IPS DF 6.9 (cell line): ENCODE measurements around the gene TNIK.

Experiments
- DNase-seq: peaks from one replicate; pipeline ENCODE4 v3.0.0-alpha.2; 2013; ENCODE audit warnings: low read depth, low spot score
- H3K27ac ChIP-seq: one replicate; pipeline ENCODE4 v1.5.1; 2013; ENCODE audit warnings: low read length, control low read depth
- H3K27me3 ChIP-seq: 2 replicates; pipeline ENCODE4 v1.6.1; 2013; ENCODE audit warnings: mild to moderate bottlenecking, low read length; ENCODE audit not compliant: control insufficient read depth, insufficient read depth
- H3K36me3 ChIP-seq: 2 replicates; pipeline ENCODE4 v1.6.1; 2013; ENCODE audit warnings: low read length; ENCODE audit not compliant: control insufficient read depth, insufficient read depth
- H3K4me1 ChIP-seq: 2 replicates; pipeline ENCODE4 v1.6.1; 2013; ENCODE audit warnings: low read length; ENCODE audit not compliant: control insufficient read depth, insufficient read depth
- H3K4me3 ChIP-seq: 2 replicates; pipeline ENCODE4 v1.5.1; 2013; ENCODE audit warnings: mild to moderate bottlenecking, low read length
- H3K9me3 ChIP-seq: 2 replicates; pipeline ENCODE4 v1.6.1; 2013; ENCODE audit warnings: low read length, inconsistent platforms; ENCODE audit not compliant: control insufficient read depth, insufficient read depth
- WGBS: extraction: QIAGEN DNeasy Blood & Tissue Kit; methylation state at CpG from one replicate; pipeline ENCODE4 v1.1.7; 2013; ENCODE audit warnings: mixed read lengths, missing lambda C conversion rate; ENCODE audit not compliant: insufficient read length, insufficient coverage; 5-methylcytosine and 5-hydroxymethylcytosine counted together

Gene TNIK

DNA sequence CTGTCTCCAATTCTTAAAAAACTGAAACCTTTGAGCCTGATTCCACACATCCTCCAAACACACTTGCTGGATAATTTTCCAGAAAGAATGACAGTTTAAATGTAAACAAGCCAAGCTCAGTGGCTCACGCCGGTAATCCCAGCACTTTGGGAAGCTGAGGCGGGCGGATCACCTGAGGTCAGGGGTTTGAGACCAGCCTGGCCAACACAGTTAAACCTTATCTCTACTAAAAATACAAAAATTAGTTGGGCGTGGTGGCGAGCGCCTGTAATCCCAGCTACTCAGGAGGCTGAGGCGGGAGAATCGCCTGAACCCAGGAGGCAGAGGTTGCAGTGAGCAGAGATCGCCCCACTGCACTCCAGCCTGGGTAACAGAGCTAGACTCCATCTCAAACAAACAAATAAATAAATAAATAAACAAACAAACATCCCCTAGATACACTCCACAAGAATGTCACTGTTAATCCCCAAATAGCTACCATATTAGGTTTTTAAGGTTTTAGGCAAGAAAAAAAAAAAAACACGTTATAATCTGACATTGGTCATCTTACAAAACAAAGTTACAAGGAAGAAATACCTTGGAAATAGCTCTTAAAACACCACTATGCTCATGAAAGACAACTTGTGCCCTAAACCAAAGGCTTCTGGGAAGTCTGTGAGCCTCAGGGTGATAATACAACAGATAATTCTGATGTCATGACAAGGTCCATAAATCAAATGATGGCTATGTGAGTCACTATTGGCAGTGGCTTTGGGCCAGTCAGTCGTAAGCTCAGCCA, 13.2 kb downstream of the TNIK start:
- Histone ChIP-seq H3K27ac (no peak overlapping the region), H3K4me1 (no peaks in the 10 kb centered on the region; the same call in 1 of the 2 replicates), H3K4me3 (no peak overlapping the region), H3K9me3 (no peaks in the 10 kb centered on the region), H3K27me3 (no peaks in the 10 kb centered on the region), H3K36me3 (no peaks in the 10 kb centered on the region)
- WGBS, result no CpG with 5 or more reads among the region's 12 CpGs
- DNase-seq, result no peak

DNA sequence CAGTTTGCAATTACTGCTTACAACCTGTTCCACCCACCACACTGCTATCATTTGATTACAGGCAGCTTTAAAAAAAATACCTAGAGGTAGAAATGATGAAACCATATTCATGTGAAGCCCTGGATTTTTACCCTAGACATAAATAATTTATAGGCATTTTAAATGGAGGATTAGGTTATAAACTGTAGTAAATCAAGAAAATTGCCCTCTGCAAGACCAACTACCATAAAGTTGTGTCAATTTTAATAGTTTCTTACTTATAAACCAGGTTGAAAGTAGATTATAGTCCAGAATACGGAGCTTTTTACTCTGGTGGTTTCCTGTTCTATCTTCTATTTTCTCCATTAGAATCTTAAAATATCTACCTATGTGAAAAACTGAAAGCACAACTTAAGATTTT, 13.9 kb downstream of the TNIK start:
- Histone ChIP-seq H3K9me3 (no peaks in the 10 kb centered on the region), H3K27ac (no peak overlapping the region), H3K27me3 (no peaks in the 10 kb centered on the region), H3K4me1 (no peaks in the 10 kb centered on the region; the same call in 1 of the 2 replicates), H3K4me3 (no peak overlapping the region), H3K36me3 (no peaks in the 10 kb centered on the region)
- DNase-seq, result no peak
- WGBS, result no CpG with 5 or more reads among the region's 1 CpG

DNA sequence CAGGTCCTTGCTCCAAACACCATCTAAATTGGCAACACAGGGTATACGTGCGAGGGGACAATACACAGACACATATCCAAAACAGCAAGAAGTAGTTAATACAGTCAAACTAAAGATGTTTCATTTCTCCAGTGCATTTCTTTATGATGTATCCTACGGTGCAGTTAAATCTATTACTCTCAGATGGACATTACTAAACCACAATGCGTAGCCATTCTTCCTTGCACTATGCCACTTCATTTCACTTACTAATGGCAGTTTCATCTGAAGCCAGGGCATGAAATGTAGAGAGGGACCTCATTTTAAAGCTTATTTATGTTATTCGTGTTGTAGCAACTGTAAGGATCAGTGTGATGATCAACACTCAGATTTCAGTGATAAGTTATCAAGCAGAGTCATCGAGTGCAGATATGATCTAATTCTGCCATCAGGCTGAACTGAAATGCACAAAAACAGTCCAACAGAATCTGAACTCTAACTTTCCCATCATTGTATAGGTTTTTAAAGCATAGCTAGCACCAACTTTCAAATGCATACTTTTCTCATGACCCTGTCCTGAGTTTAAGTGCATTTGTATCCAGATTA, 14.5 kb downstream of the TNIK start:
- no peaks in the 10 kb centered on the region for H3K9me3 ChIP-seq
- H3K4me3 ChIP-seq, result no peak overlapping the region
- H3K36me3 ChIP-seq, result no peaks in the 10 kb centered on the region
- WGBS, result no CpG with 5 or more reads among the region's 6 CpGs
- H3K4me1 ChIP-seq, result no peaks in the 10 kb centered on the region; the same call in 1 of the 2 replicates
- no peak overlapping the region for H3K27ac ChIP-seq
- no peak for DNase-seq
- no peaks in the 10 kb centered on the region for H3K27me3 ChIP-seq

DNA sequence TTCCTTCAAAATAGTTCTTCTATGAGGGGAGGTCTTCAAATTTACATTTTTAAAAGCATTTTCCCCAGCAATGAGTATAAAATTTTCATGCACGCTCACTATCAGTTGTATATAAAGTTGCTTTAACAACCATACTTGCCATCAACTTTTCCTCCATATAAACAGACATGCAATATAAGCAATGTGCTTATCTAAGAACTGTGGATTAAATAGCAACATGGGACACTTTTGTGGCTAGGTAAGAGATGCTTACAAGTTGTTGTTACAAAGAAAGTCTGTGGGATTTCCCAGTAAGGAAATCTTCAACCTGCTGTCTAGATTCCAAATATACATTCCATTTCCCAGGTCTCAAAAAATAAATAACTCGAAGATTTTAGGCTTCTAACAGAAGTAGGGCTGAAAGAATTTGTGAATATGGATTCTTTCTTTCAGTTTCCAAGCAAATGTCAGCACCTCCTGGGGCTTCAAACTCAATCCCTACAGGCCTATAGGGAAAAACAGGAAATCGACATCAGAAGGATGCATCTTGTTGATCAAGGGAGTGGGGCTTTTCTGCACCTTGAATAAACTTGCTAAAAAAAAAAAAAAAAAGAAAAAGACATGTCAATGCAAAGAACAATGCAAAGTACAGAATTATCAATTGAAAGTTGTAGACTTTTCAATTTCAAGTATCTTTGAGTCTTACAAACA, 16.1 kb downstream of the TNIK start:
- H3K4me3 ChIP-seq, result no peak overlapping the region

DNA sequence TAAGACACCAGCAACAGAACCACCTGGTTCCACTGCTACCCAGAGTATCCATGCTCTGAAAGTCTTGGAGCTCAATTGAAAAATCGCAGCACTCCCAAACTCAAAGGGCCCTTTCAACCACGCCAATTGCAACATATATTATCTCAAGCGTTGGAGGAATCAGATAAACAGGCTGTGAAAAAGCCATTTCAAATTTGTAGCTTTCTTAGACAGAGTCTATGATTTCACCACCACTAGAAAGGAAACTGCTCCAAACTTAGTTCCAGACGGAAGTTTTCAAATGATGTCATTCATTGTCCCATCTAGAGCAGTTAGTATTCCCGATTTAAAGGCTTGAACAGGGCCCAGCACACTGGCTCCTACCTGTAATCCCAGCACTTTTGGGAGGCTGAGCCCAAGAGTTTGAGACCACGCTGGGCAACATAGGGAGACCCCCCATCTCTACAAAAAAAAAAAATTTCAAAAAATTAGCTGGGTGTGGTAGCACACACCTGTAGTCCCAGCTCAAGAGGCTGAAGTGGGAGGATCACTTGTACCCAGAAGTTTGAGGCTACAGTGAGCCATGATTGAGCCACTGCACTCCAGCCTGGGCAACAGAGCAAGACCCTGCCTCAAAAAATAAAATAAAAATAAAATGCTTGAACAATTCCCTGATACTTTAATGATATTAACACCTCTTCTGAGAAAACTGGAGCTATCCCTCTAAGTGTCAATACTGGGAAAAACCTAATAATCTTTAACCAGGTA, 16.8 kb downstream of the TNIK start:
- no peak for DNase-seq
- H3K27me3 ChIP-seq, result no peaks in the 10 kb centered on the region
- WGBS, result no CpG with 5 or more reads among the region's 6 CpGs
- no peaks in the 10 kb centered on the region for H3K9me3 ChIP-seq
- H3K4me3 ChIP-seq, result no peak overlapping the region
- no peaks in the 10 kb centered on the region; the same call in 1 of the 2 replicates for H3K4me1 ChIP-seq
- no peak overlapping the region for H3K27ac ChIP-seq
- H3K36me3 ChIP-seq, result no peaks in the 10 kb centered on the region

More for the DNA sequence above, 16.1 kb downstream of the TNIK start:
- Histone ChIP-seq H3K27ac (no peak overlapping the region), H3K27me3 (no peaks in the 10 kb centered on the region), H3K36me3 (no peaks in the 10 kb centered on the region), H3K4me1 (no peaks in the 10 kb centered on the region; the same call in 1 of the 2 replicates), H3K9me3 (no peaks in the 10 kb centered on the region)
- no peak for DNase-seq
- WGBS, result no CpG with 5 or more reads among the region's 3 CpGs

DNA sequence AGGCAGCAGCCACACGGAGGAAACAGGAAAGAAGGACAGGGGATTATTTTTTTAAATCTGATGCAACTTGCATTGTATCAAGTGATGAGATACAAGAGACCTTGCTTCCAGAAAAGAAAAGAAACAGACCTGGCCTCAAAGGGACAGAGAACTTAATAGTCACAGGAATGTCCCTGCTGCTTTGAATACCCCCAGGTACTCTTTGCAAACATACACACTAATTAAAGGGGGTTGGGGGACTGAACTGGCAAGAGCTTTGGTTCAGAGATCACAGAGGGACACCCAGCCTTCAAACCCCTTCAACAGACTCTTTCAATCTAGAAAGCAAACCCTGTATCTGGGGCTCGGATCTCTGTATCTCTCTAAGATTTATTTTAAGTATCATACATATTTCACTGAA, 18.0 kb downstream of the TNIK start:
- no peaks in the 10 kb centered on the region; the same call in 1 of the 2 replicates for H3K4me1 ChIP-seq
- no peak overlapping the region for H3K27ac ChIP-seq
- no peak overlapping the region for H3K4me3 ChIP-seq
- no peaks in the 10 kb centered on the region for H3K27me3 ChIP-seq
- no peaks in the 10 kb centered on the region for H3K9me3 ChIP-seq
- no peak for DNase-seq
- WGBS, result no CpG with 5 or more reads among the region's 2 CpGs
- H3K36me3 ChIP-seq, result no peaks in the 10 kb centered on the region

DNA sequence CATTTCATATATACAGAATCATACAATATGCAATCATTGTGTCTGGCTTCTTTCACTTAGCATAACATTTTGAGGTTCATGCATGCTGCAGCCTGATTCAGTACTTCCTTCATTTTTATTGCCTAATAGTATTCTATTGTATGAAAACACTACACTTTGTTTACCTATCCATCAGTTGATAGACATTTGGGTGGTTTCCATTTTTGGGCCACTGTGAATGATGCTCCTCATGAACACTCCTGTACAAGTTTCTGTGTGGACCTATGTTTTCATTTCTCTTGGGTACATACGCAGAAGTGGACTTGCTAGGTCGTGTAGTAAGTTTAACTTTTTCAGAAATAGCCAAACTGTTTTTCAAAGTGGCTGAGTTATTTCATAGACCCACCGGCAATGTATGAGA, 18.8 kb downstream of the TNIK start:
- Histone ChIP-seq H3K27ac (no peak overlapping the region), H3K9me3 (no peaks in the 10 kb centered on the region), H3K36me3 (no peaks in the 10 kb centered on the region), H3K27me3 (no peaks in the 10 kb centered on the region), H3K4me3 (no peak overlapping the region), H3K4me1 (no peaks in the 10 kb centered on the region; the same call in 1 of the 2 replicates)
- no CpG with 5 or more reads among the region's 3 CpGs for WGBS
- DNase-seq, result no peak

DNA sequence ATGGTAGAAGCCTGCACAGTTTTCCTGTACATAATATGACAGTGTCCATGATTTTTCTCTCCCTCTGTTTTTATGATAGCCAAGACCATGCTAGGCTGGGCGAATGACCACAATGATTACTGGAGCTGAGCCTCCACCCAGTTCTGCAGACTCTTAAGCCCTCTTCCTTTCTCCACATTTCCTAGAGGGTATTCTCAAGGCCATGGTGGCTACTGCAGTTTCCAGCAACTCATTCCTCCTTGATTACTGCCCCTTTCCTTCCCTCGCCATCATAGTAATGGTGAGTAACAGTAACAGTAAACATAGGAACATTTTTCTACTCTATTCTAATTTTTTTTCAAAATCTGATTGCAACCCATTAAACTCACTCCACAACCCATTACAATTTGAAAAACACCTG, 20.2 kb downstream of the TNIK start:
- Histone ChIP-seq H3K9me3 (no peaks in the 10 kb centered on the region), H3K4me3 (no peak overlapping the region), H3K27me3 (no peaks in the 10 kb centered on the region), H3K27ac (no peak overlapping the region), H3K36me3 (no peaks in the 10 kb centered on the region), H3K4me1 (no peaks in the 10 kb centered on the region; the same call in 1 of the 2 replicates)
- no peak for DNase-seq
- no CpG with 5 or more reads among the region's 2 CpGs for WGBS

DNA sequence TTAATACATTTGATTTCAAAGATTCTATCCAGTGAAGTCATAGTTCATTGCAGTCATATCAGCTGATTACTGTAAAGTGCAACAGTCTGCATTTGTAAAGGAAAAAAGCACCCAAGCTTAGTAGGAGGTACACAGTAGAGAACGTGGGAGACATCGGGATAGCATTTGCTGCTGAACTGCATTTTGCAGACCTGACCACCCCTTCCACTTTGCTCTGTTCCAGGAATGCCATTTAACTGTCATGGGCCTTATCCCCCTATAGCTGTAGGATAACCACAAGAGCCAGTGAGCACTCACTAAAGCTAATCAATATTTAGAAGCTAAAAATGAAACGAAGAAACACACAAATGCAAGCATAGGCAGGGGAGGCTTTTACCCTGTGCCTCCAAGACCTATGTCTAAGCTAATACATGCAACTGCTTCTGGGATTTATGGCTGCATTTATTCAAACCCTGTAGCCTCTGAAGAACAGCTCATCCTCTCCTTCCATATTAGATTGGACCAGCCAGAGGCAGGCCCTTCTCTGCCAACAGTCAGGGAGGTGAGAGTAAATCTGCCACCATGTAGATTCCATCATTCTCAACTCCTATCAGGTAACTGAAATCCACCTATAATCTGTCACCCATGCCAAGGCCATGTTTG, 23.0 kb downstream of the TNIK start:
- H3K36me3 ChIP-seq, result no peaks in the 10 kb centered on the region
- no peak overlapping the region for H3K4me3 ChIP-seq
- WGBS, result no CpG with 5 or more reads among the region's 3 CpGs
- H3K4me1 ChIP-seq, result no peaks in the 10 kb centered on the region; the same call in 1 of the 2 replicates
- H3K27me3 ChIP-seq, result no peaks in the 10 kb centered on the region
- H3K9me3 ChIP-seq, result no peaks in the 10 kb centered on the region
- no peak overlapping the region for H3K27ac ChIP-seq
- DNase-seq, result no peak

DNA sequence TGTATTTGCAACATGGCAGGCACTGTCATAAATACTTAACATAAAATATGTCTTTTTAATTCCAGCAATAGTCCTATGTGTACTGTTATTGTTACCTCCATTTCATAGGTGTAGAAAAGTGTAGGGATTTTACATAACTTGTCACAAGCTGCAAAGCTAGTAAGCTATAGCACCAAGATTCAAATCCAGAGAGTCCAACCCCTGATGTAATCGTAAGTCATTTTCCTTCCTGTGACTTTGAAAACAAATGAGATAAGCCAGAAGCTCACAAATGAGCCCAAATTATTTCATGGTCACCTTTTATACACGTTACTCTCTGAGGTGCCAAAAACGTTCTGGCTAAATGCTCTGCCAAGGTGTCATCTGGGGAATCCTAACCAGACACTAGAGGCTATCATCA, 23.8 kb downstream of the TNIK start:
- no CpG with 5 or more reads among the region's 3 CpGs for WGBS
- DNase-seq, result no peak
- Histone ChIP-seq H3K36me3 (no peaks in the 10 kb centered on the region), H3K4me1 (no peaks in the 10 kb centered on the region; the same call in 1 of the 2 replicates), H3K27me3 (no peaks in the 10 kb centered on the region), H3K27ac (no peak overlapping the region), H3K9me3 (no peaks in the 10 kb centered on the region), H3K4me3 (no peak overlapping the region)
